ENCODE data around the gene GSTM2.
"Not testable (repeated sequence)": the region's sequence is repeated elsewhere in the genome, so short reads cannot be mapped to it uniquely, and the experiment has no call there.

The GSTM2 gene

DNA sequence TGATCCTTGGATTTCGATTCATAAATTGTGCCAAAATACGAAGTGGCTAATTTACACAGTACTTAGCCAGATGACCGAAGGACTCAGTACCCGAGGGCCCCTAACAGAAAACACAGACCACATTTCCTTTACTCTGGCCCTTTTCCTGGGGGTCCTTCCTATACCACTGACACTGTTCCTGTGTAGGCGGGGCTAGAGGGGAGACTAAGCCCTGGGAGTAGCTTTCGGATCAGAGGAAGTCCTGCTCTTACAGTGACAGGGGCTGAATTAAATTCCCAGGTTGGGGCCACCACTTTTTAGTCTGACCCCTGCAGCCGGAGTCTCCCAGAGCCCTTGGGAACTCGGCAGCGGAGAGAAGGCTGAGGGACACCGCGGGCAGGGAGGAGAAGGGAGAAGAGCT, 19.3 kb downstream of the GSTM2 start:
- not testable (repeated sequence) for DNase-seq (ENCODE audit: low read depth)
- H3K4me3 ChIP-seq (ENCODE audit: control insufficient read depth, low read depth, low read length): peak overlapping the region; percentile 64

DNA sequence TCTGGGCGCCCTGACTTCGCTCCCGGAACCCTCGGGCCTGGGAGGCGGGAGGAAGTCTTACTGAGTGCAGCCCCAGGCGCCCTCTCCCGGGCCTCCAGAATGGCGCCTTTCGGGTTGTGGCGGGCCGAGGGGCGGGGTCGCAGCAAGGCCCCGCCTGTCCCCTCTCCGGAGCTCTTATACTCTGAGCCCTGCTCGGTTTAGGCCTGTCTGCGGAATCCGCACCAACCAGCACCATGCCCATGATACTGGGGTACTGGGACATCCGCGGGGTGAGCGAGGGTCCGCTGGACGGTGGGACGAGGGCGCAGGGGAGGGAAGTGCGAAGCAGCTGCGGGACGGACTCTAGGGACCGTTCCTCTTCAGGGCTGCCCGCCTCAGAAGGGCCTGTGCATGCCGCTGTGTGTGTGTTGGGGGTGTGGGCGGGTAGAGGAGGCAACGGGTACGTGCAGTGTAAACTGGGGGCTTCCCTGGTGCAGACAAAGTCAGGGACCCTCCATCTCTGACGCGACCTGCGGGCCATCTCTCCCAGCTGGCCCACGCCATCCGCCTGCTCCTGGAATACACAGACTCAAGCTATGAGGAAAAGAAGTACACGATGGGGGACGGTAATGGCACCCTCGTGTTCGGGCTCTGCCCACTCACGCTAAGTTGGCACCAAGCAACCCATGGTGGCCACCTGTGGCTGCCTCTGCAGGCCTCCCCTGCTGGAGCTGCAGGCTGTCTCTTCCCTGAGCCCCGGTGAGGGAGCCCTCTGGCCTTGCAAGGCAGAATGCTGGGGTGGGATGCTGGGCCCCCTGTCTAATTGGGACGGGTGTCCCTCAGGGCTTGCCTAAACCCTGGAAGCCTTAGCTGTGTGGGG, 20.0 kb downstream of the GSTM2 start, which contains the start of gene GSTM1:
TSS of gene GSTM1 (plus strand) at position 177 of the 859 bp plus-strand sequence. CDS start at position 234, 57 bp downstream.
- DNase-seq (ENCODE audit: low read depth): peak; percentile 21
- peak within 1 kb of the TSS; percentile 64 for H3K4me3 ChIP-seq (ENCODE audit: control insufficient read depth, low read depth, low read length)
- TF ChIP-seq, protein P1, sequence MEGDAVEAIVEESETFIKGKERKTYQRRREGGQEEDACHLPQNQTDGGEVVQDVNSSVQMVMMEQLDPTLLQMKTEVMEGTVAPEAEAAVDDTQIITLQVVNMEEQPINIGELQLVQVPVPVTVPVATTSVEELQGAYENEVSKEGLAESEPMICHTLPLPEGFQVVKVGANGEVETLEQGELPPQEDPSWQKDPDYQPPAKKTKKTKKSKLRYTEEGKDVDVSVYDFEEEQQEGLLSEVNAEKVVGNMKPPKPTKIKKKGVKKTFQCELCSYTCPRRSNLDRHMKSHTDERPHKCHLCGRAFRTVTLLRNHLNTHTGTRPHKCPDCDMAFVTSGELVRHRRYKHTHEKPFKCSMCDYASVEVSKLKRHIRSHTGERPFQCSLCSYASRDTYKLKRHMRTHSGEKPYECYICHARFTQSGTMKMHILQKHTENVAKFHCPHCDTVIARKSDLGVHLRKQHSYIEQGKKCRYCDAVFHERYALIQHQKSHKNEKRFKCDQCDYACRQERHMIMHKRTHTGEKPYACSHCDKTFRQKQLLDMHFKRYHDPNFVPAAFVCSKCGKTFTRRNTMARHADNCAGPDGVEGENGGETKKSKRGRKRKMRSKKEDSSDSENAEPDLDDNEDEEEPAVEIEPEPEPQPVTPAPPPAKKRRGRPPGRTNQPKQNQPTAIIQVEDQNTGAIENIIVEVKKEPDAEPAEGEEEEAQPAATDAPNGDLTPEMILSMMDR (IDR thresholded peaks at IDR 0.05; ENCODE audit: control insufficient read depth, insufficient read depth, low read depth, low read length, missing control alignments): peak; percentile 43

DNA sequence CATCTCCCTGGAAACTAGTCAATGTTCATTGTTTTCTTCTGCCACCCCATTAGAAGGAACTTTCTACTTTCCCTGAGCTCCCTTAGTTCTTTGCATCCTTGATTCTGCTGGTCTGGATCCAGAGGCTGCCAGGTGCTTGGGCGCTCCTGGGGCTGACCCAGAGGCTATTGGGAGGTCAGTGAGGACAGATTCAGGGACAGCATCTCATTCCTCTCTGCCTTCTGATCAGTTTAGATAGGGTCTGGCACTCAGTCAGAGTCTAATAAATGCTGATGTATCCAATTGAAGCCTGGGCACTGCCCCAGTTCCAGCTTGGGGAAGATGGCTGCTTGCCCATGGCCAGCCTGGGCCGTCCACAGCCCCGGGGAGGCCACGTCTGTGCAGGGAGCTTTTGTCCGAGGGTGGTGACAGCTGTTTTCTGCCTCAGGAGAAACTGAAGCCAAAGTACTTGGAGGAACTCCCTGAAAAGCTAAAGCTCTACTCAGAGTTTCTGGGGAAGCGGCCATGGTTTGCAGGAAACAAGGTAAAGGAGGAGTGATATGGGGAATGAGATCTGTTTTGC, 22.1 kb downstream of the GSTM2 start:
- no peak overlapping the region for H3K4me3 ChIP-seq (ENCODE audit: control insufficient read depth, low read depth, low read length)
- TF ChIP-seq, protein P1 (IDR thresholded peaks at IDR 0.05; ENCODE audit: control insufficient read depth, insufficient read depth, low read depth, low read length, missing control alignments): no peak
- no peak for DNase-seq (ENCODE audit: low read depth)

DNA sequence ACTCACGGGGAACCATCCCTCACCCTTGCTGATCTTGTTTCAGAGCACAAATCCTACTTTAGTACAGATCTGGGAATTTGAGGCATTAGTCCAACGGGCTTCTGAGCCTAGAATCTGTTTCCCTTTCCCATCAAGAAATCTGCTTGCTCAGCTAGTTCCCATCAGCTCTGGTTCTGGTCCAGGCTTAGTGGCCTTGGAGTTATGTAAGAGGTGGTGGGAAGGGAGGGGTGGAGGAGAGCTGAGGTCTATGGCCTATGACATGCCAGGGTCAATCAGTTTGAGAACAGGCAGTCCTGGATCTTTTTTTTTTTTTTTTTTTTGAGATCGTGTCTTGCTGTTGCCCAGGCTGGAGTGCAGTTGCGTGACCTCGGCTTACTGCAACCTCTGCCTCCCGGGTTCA, 23.9 kb downstream of the GSTM2 start:
- TF ChIP-seq, protein P1 (IDR thresholded peaks at IDR 0.05; ENCODE audit: control insufficient read depth, insufficient read depth, low read depth, low read length, missing control alignments): no peak
- no peak for DNase-seq (ENCODE audit: low read depth)
- H3K4me3 ChIP-seq (ENCODE audit: control insufficient read depth, low read depth, low read length): no peak overlapping the region

DNA sequence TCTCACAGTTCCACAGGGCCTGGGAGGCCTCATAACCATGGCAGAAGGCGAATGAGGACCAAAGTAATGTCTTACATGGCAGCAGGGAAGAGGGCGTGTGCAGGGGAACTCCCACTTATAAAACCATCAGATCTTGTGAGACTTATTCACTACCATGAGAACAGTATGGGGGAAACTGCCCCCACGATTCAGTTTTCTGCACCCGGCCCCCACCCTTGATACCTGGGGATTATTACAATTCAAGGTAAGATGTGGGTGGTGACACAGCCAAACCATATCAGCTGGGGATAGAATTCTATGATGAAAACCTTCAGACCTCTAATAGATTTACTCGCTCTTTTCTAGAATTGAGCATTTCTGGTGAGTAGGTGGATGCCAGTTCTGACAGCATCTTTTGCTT, 26.5 kb downstream of the GSTM2 start:
- H3K4me3 ChIP-seq (ENCODE audit: control insufficient read depth, low read depth, low read length); DNase-seq (ENCODE audit: low read depth): not testable (repeated sequence)

DNA sequence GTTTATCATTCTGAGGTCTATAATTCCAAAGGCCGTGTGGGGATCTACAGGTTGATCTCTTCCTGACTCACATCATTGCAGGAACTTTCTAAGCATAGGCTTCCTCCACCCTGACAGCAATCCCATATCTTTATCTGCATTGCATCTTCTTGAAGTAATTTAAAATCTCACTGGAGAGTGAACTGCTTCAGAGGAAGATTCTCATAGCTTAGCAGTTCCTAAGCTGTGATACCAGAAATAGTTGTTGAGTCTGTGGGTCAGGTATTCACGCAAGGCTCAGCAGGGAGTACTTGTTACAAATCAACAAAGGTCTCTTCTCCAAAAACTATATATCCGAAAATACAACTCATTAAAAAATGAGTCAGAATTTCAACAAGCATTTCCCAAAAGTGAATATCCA, 27.3 kb downstream of the GSTM2 start:
- H3K4me3 ChIP-seq (ENCODE audit: control insufficient read depth, low read depth, low read length); DNase-seq (ENCODE audit: low read depth): not testable (repeated sequence)

DNA sequence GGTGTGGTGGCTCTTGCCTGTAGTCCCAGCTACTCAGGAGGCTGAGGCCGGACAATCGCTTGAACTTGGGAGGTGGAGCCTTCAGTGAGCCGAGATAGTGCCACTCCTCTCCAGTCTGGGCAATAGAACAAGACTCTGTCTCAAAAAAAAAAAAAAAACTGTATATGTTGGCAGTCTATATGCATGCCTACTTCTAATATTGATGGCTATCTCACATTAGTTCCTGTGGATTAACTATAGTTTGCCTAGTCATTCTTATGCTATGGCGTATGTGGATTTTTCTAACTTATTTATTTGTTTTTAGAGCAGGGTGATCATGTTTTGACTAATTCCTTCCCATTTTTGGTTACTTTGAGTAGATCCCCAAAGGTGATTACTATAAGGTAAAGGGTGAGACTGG, 29.2 kb downstream of the GSTM2 start:
- TF ChIP-seq, protein P1 (IDR thresholded peaks at IDR 0.05; ENCODE audit: control insufficient read depth, insufficient read depth, low read depth, low read length, missing control alignments): no peak

DNA sequence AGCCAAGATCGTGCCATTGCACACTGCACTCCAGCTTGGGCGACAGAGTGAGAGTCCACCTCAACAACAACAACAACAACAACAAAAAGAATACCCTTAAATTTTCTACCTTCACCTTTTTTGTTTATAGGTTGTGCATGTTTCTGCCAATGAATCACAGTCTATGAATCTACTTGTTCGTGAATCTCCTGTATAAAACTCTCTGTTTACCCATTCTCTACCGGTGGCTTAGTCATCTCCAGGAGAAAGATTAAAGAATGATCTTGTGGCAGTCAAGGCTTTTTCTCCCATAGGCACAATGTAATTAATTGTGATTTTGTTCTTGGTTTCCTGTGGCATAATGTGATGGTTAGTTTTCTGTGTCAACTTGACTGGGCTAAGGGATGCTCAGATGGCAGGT, 30.0 kb downstream of the GSTM2 start:
- DNase-seq (ENCODE audit: low read depth); H3K4me3 ChIP-seq (ENCODE audit: control insufficient read depth, low read depth, low read length): not testable (repeated sequence)

More for the DNA sequence above, 29.2 kb downstream of the GSTM2 start:
- H3K4me3 ChIP-seq (ENCODE audit: control insufficient read depth, low read depth, low read length): no peak overlapping the region
- DNase-seq (ENCODE audit: low read depth): no peak

DNA sequence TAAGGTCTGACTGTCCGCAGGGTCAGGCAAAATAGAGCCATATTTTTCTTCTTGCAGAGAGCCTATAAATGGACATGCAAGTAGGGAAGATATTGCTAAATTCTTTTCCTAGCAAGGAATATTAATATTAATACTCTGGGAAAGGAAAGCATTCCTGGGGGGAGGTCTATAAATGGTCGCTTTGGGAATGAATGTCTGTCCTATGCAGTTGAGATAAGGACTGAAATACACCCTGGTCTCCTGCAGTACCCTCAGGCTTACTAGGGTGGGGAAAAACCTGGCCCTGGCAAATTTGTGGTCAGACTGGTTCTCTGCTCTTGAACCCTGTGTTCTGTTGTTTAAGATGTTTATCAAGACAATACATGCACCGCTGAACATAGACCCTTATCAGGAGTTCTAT, 35.1 kb downstream of the GSTM2 start:
- not testable (repeated sequence) for H3K4me3 ChIP-seq (ENCODE audit: control insufficient read depth, low read depth, low read length); DNase-seq (ENCODE audit: low read depth)

All from AG09309 (cell line).